Measurements from ENCODE around the gene TRPC4.

TRPC4 gene

GRCh38 chr13:37747071-37747612, 122.4 kb downstream of the TRPC4 start:
- peak; percentile 91 for DNase-seq (ENCODE audit: low read depth)
- TF ChIP-seq, protein P1, sequence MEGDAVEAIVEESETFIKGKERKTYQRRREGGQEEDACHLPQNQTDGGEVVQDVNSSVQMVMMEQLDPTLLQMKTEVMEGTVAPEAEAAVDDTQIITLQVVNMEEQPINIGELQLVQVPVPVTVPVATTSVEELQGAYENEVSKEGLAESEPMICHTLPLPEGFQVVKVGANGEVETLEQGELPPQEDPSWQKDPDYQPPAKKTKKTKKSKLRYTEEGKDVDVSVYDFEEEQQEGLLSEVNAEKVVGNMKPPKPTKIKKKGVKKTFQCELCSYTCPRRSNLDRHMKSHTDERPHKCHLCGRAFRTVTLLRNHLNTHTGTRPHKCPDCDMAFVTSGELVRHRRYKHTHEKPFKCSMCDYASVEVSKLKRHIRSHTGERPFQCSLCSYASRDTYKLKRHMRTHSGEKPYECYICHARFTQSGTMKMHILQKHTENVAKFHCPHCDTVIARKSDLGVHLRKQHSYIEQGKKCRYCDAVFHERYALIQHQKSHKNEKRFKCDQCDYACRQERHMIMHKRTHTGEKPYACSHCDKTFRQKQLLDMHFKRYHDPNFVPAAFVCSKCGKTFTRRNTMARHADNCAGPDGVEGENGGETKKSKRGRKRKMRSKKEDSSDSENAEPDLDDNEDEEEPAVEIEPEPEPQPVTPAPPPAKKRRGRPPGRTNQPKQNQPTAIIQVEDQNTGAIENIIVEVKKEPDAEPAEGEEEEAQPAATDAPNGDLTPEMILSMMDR (conservative IDR thresholded peaks at IDR 0.05; ENCODE audit: low read depth, low read length) = no peak
- H3K4me3 ChIP-seq (ENCODE audit: low read depth, low read length) = no peak overlapping the region

DNA sequence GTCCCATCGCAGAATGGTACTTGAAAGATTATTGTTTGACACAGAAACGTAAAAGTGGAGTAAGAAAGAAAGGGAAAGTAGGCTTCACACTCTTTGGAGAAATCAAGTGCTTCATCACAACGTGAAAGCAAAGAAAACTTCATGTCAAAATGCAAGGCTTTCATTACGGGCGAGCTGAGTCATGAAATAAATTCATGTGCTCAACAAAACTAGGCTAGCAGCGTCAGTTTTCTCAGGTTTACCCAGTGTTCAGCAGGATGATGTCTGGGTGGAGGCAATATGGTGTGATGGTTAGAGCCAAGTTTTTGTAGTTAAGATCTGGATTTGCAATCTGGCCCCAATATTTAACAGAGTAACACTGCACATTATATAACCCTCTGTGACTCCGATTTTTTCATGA, 128.0 kb downstream of the TRPC4 start:
- no peak overlapping the region for H3K4me3 ChIP-seq (ENCODE audit: low read depth, low read length)

GRCh38 chr13:37736045-37736444, 133.5 kb downstream of the TRPC4 start:
- DNase-seq (ENCODE audit: low read depth) = peak; percentile 38
- TF ChIP-seq, protein P1 (conservative IDR thresholded peaks at IDR 0.05; ENCODE audit: low read depth, low read length) = no peak
- no peak overlapping the region for H3K4me3 ChIP-seq (ENCODE audit: low read depth, low read length)

More for the DNA sequence above, 128.0 kb downstream of the TRPC4 start:
- TF ChIP-seq, protein P1 (conservative IDR thresholded peaks at IDR 0.05; ENCODE audit: low read depth, low read length) = no peak
- DNase-seq (ENCODE audit: low read depth) = no peak

GRCh38 chr13:37735293-37735692, 134.3 kb downstream of the TRPC4 start:
- TF ChIP-seq, protein P1 (conservative IDR thresholded peaks at IDR 0.05; ENCODE audit: low read depth, low read length) = no peak
- DNase-seq (ENCODE audit: low read depth) = no peak
- H3K4me3 ChIP-seq (ENCODE audit: low read depth, low read length) = no peak overlapping the region

- no peak overlapping the region for H3K4me3 ChIP-seq (ENCODE audit: low read depth, low read length)
- no peak for DNase-seq (ENCODE audit: low read depth)
- TF ChIP-seq, protein P1 (conservative IDR thresholded peaks at IDR 0.05; ENCODE audit: low read depth, low read length) = no peak
Measured at GRCh38 chr13:37729876-37730275, 139.7 kb downstream of the TRPC4 start.

- TF ChIP-seq, protein P1 (conservative IDR thresholded peaks at IDR 0.05; ENCODE audit: low read depth, low read length) = no peak
- H3K4me3 ChIP-seq (ENCODE audit: low read depth, low read length) = no peak overlapping the region
- DNase-seq (ENCODE audit: low read depth) = peak; percentile 94
Measured at GRCh38 chr13:37716420-37717195, 153.0 kb downstream of the TRPC4 start.

DNA sequence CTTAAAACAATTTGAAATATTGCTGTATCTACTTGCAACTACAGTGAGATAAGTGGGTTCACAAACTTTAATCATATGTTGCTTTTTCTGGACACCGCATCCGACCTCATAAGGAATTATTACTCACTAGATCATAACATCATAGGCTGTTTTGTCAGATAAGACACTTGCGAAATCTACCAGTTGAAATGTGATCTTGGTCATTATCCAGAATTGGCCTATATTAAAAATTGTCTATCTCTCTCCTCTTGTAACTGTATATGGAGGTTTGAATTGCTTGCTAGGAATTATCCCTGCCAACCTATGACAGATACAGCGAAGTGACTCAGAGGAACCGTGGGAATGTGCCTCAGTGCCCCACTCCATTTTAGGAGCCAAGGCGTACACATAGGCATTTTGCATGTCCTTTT, 154.0 kb downstream of the TRPC4 start:
- TF ChIP-seq, protein P1 (conservative IDR thresholded peaks at IDR 0.05; ENCODE audit: low read depth, low read length) = no peak
- peak; percentile 96 for DNase-seq (ENCODE audit: low read depth)
- H3K4me3 ChIP-seq (ENCODE audit: low read depth, low read length) = no peak overlapping the region
